DND-41 (cell line): ENCODE results near the gene KCNJ6.

ENCODE experiments used
- ATAC-seq: fragments of 200-7000 bp; cut with Tn5 transposase; 3 replicates; pipeline ENCODE4 v1.9.1; 2021; ENCODE audit warnings: low read depth; ENCODE audit not compliant: insufficient read depth
- DNase-seq: peaks from one replicate; pipeline ENCODE4 v3.0.0-alpha.2; 2020
- H2AFZ ChIP-seq: 2 replicates; pipeline ENCODE4 v1.6.0; 2012; ENCODE audit warnings: low read depth, low read length
- H3K27ac ChIP-seq: 2 replicates; pipeline ENCODE4 v1.5.1; 2012; ENCODE audit warnings: low read length, inconsistent platforms
- H3K27me3 ChIP-seq: fragments of 200-600 bp; sonication (generic); 2 replicates; pipeline ENCODE4 v1.6.0; 2012; ENCODE audit warnings: low read length, mild to moderate bottlenecking, inconsistent platforms; ENCODE audit not compliant: insufficient read depth, poor library complexity
- H3K36me3 ChIP-seq: 2 replicates; pipeline ENCODE4 v1.5.1; 2012; ENCODE audit warnings: low read length, inconsistent platforms; ENCODE audit not compliant: insufficient read depth
- H3K4me1 ChIP-seq: 2 replicates; pipeline ENCODE4 v1.5.1; 2012; ENCODE audit warnings: mild to moderate bottlenecking, low read length; ENCODE audit not compliant: insufficient read depth
- H3K4me2 ChIP-seq: 2 replicates; pipeline ENCODE4 v1.6.0; 2012; ENCODE audit warnings: mild to moderate bottlenecking, moderate library complexity, low read length, inconsistent platforms; ENCODE audit not compliant: insufficient read depth
- H3K4me3 ChIP-seq, 2 experiments: fragments of 200-600 bp in 1 of 2; shearing (Covaris generic) in 1 of 2; 2 replicates each; pipeline ENCODE4 v1.5.1; 2012 to 2016; ENCODE audit warnings: inconsistent platforms in 2 of 2, low read length in 2 of 2, mild to moderate bottlenecking in 2 of 2, low read depth in 1 of 2, moderate library complexity in 1 of 2
- H3K79me2 ChIP-seq: 2 replicates; pipeline ENCODE4 v1.6.0; 2012; ENCODE audit warnings: low read length, inconsistent platforms; ENCODE audit not compliant: insufficient read depth
- H3K9ac ChIP-seq: 2 replicates; pipeline ENCODE4 v1.6.0; 2012; ENCODE audit warnings: low read depth, mild to moderate bottlenecking, inconsistent platforms, low read length, moderate library complexity
- H3K9me3 ChIP-seq: 2 replicates; pipeline ENCODE4 v1.5.1; 2012; ENCODE audit warnings: low read length, moderate library complexity, mild to moderate bottlenecking, inconsistent platforms; ENCODE audit not compliant: insufficient read depth, severe bottlenecking
- H4K20me1 ChIP-seq: 2 replicates; pipeline ENCODE4 v1.6.0; 2012; ENCODE audit warnings: low read length; ENCODE audit not compliant: insufficient read depth
- EZH2 ChIP-seq: IDR thresholded peaks from 3 replicates; pipeline ENCODE4 v1.6.1; 2012; ENCODE audit warnings: borderline replicate concordance, low read depth, mild to moderate bottlenecking, moderate library complexity, low read length, inconsistent platforms; ENCODE audit not compliant: severe bottlenecking
- TF ChIP-seq, protein P1 (sequence below): IDR thresholded peaks from 2 replicates; pipeline ENCODE4 v1.5.1; 2012; ENCODE audit warnings: borderline replicate concordance, low read length, moderate library complexity, mild to moderate bottlenecking; ENCODE audit not compliant: poor library complexity, severe bottlenecking; ENCODE audit errors: extremely low read depth

The KCNJ6 gene

DNA sequence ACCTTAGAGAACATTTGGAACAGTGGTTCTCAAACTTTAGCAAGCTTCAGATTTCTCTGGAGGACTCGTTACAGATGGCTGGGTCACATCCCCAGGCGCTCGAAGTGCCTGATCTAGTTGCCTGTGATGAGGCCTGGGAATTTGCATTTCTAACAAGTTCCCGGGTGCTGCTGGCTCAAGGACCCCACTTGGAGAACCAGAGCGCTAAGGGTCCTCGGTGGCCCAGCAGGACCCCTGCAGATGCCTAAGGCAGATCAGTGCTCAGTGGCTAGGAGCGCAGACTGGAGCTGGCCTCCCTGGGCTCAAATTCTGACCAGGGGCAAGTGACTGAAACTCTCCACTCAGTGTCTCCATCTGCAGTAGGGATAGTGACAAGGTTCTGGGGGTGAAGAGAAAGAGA lies 341.5 kb downstream of the KCNJ6 start:
- TF ChIP-seq EZH2: no peak
- TF ChIP-seq, protein P1, sequence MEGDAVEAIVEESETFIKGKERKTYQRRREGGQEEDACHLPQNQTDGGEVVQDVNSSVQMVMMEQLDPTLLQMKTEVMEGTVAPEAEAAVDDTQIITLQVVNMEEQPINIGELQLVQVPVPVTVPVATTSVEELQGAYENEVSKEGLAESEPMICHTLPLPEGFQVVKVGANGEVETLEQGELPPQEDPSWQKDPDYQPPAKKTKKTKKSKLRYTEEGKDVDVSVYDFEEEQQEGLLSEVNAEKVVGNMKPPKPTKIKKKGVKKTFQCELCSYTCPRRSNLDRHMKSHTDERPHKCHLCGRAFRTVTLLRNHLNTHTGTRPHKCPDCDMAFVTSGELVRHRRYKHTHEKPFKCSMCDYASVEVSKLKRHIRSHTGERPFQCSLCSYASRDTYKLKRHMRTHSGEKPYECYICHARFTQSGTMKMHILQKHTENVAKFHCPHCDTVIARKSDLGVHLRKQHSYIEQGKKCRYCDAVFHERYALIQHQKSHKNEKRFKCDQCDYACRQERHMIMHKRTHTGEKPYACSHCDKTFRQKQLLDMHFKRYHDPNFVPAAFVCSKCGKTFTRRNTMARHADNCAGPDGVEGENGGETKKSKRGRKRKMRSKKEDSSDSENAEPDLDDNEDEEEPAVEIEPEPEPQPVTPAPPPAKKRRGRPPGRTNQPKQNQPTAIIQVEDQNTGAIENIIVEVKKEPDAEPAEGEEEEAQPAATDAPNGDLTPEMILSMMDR: no peak
- Histone ChIP-seq H3K9me3 (peaks cover 22% of the 10 kb centered on the region), H3K27ac (no peak overlapping the region), H3K79me2 (no peaks in the 10 kb centered on the region), H4K20me1 (no peaks in the 10 kb centered on the region), H3K9ac (no peak overlapping the region), H3K27me3 (no peaks in the 10 kb centered on the region), H2AFZ (no peak overlapping the region), H3K36me3 (no peaks in the 10 kb centered on the region), H3K4me1 (no peaks in the 10 kb centered on the region), H3K4me3 (no peak overlapping the region), H3K4me2 (no peak overlapping the region)
- no peak for ATAC-seq
- DNase-seq: no peak

DNA sequence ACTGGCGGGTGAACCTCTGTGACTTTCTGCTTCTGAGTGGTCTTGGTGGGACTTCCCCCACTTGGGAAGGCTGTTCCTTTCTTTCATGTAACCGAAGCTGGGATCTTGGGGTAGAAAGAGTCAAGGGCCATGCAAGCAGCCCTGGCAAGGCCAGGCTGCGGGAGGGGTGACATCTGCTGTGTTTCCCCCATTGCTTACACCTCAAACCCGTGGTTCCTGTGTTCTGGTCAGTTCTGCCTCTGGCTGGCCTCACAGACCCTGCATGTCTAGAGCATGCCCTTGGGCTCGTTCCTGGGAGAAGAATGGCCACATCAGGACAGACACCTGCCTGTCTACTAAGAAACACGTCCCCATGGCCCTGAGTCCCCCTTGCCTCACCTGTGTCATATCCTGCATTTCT lies 341.9 kb downstream of the KCNJ6 start:
- H3K79me2 ChIP-seq: no peaks in the 10 kb centered on the region
- no peaks in the 10 kb centered on the region for H4K20me1 ChIP-seq
- H3K27me3 ChIP-seq: no peaks in the 10 kb centered on the region
- H3K4me1 ChIP-seq: no peaks in the 10 kb centered on the region
- no peak overlapping the region for H3K9ac ChIP-seq
- H3K9me3 ChIP-seq: peaks cover 19% of the 10 kb centered on the region
- no peak for DNase-seq
- H2AFZ ChIP-seq: no peak overlapping the region
- H3K27ac ChIP-seq: no peak overlapping the region
- H3K4me2 ChIP-seq: no peak overlapping the region
- TF ChIP-seq EZH2: no peak
- TF ChIP-seq, protein P1: no peak
- no peak for ATAC-seq
- H3K36me3 ChIP-seq: no peaks in the 10 kb centered on the region
- H3K4me3 ChIP-seq: no peak overlapping the region

DNA sequence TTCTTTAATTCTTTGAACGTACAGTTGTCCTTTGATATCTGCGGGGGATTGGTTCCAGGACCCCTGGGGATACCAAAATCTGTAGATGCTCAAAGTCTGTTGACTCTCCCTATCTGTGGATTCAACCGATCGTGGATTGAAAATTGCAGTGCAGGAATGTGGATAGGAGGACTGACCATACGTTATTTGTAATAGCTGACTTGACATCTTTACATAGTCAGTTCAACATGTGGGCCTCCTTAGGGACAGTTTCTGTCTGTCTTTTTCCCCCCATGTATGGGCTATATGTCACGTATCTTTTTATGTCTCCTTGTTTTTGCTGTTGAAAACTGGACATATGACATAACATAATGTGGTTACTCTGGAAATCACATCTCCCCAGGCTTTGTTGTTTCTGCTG lies 344.8 kb downstream of the KCNJ6 start:
- no peaks in the 10 kb centered on the region for H4K20me1 ChIP-seq
- H3K27ac ChIP-seq: no peak overlapping the region
- H3K27me3 ChIP-seq: no peaks in the 10 kb centered on the region
- H3K9ac ChIP-seq: no peak overlapping the region
- no peak for DNase-seq
- no peak overlapping the region for H2AFZ ChIP-seq
- no peak for TF ChIP-seq EZH2
- TF ChIP-seq, protein P1: no peak
- H3K9me3 ChIP-seq: no peaks in the 10 kb centered on the region
- no peak overlapping the region for H3K4me2 ChIP-seq
- H3K4me1 ChIP-seq: no peaks in the 10 kb centered on the region
- no peaks in the 10 kb centered on the region for H3K79me2 ChIP-seq
- no peaks in the 10 kb centered on the region for H3K36me3 ChIP-seq
- ATAC-seq: no peak
- H3K4me3 ChIP-seq: no peak overlapping the region

DNA sequence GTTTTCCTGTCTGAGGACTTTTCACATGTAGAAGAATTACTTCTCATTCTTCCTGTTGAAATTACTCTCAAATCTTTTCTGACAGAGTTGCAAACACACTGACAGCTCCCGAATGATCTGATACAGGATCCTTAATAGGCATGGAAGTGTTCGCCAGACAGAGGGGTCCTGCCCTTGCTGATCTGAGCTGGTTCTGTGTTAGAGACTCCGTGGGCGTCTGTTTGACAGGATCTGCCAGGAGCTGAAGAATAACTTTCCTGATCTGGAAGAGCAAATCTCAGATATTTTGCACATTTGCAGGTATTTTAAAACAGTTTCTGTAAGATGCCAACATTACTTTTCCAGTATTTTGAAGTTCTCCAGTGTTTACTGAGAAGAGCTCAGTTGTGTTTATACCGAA lies 347.3 kb downstream of the KCNJ6 start:
- DNase-seq: no peak
- no peaks in the 10 kb centered on the region for H4K20me1 ChIP-seq
- H2AFZ ChIP-seq: no peak overlapping the region
- H3K9ac ChIP-seq: no peak overlapping the region
- ATAC-seq: no peak
- no peaks in the 10 kb centered on the region for H3K9me3 ChIP-seq
- H3K4me3 ChIP-seq: no peak overlapping the region
- no peaks in the 10 kb centered on the region for H3K36me3 ChIP-seq
- no peaks in the 10 kb centered on the region for H3K27me3 ChIP-seq
- H3K27ac ChIP-seq: no peak overlapping the region
- no peak overlapping the region for H3K4me2 ChIP-seq
- no peak for TF ChIP-seq EZH2
- TF ChIP-seq, protein P1: no peak
- H3K4me1 ChIP-seq: peaks cover 17% of the 10 kb centered on the region
- H3K79me2 ChIP-seq: no peaks in the 10 kb centered on the region
